GM19238 (cell line): Measurements from ENCODE around the gene MAGEF1.
A peak's percentile ranks its signal among the peaks of the same experiment; 100 is the strongest.

Experiments
- DNase-seq: peaks from one replicate; pipeline ENCODE4 v3.0.0; 2011; ENCODE audit warnings: low spot score; ENCODE audit not compliant: insufficient read length

Gene MAGEF1

GRCh38 chr3:184725176-184725719 lies 13.4 kb upstream of the MAGEF1 start:
- no peak for DNase-seq

GRCh38 chr3:184724699-184725098 lies 12.8 kb upstream of the MAGEF1 start:
- DNase-seq = no peak

GRCh38 chr3:184719709-184720108 lies 7.8 kb upstream of the MAGEF1 start:
- DNase-seq = no peak

GRCh38 chr3:184718431-184718830 lies 6.6 kb upstream of the MAGEF1 start:
- no peak for DNase-seq

GRCh38 chr3:184717399-184717983 lies 5.6 kb upstream of the MAGEF1 start:
- no peak for DNase-seq

- DNase-seq = no peak
These were observed 4.9 kb upstream of the MAGEF1 start for GRCh38 chr3:184716622-184717398.

GRCh38 chr3:184715943-184716621 lies 4.2 kb upstream of the MAGEF1 start:
- DNase-seq = no peak

- DNase-seq = no peak
These were observed 1.7 kb upstream of the MAGEF1 start for GRCh38 chr3:184713521-184713920.

- DNase-seq = no peak
These were observed 1.1 kb upstream of the MAGEF1 start for GRCh38 chr3:184713040-184713355.

- no peak for DNase-seq
These were observed 580 bp upstream of the MAGEF1 start for GRCh38 chr3:184712248-184713039.

GRCh38 chr3:184710870-184711492 lies 883 bp downstream of the MAGEF1 start:
- peak; percentile 56 for DNase-seq

GRCh38 chr3:184703657-184704056 lies 8.2 kb downstream of the MAGEF1 start:
- no peak for DNase-seq

GRCh38 chr3:184700759-184701158 lies 11.1 kb downstream of the MAGEF1 start:
- no peak for DNase-seq

GRCh38 chr3:184697845-184698244 lies 14.0 kb downstream of the MAGEF1 start:
- no peak for DNase-seq

GRCh38 chr3:184696697-184697096 lies 15.2 kb downstream of the MAGEF1 start:
- no peak for DNase-seq

GRCh38 chr3:184694716-184695115 lies 17.1 kb downstream of the MAGEF1 start:
- DNase-seq = no peak

- DNase-seq = no peak
These were observed 17.7 kb downstream of the MAGEF1 start for GRCh38 chr3:184694133-184694665.

- no peak for DNase-seq
These were observed 18.6 kb downstream of the MAGEF1 start for GRCh38 chr3:184693011-184693975.

GRCh38 chr3:184691397-184692231 lies 20.2 kb downstream of the MAGEF1 start:
- DNase-seq = no peak
